K562 (cell line): Measurements from ENCODE around the gene C5AR2. TPM values are rescaled to one million over a fixed set of nuclear protein-coding genes. Genes with fewer than 3 reads are reported as not detected.

Source experiments
- BMI1 ChIP-seq: fragments of 150-350 bp; IDR thresholded peaks from 2 replicates; pipeline ENCODE4 v1.6.1; 2014; ENCODE audit warnings: low read length
- BRF1 ChIP-seq: IDR thresholded peaks from 3 replicates; pipeline ENCODE4 v1.6.1; 2011; ENCODE audit warnings: borderline replicate concordance, mild to moderate bottlenecking; ENCODE audit not compliant: insufficient read length; ENCODE audit errors: extremely low read depth
- DIDO1 ChIP-seq: fragments of 450-650 bp; IDR thresholded peaks from 2 replicates; pipeline ENCODE4 v1.6.1; 2016; ENCODE audit warnings: low read depth, missing biosample characterization, missing genetic modification characterization
- FOXP1 ChIP-seq: sonication (generic); formaldehyde crosslinking; IDR thresholded peaks from 2 replicates; pipeline ENCODE4 v1.8.0; 2022; ENCODE audit warnings: mild to moderate bottlenecking, missing genetic modification reagents
- HDAC1 ChIP-seq, 2 experiments: fragments of 450-650 bp; IDR thresholded peaks; 2 replicates each; pipeline ENCODE4 v1.6.1; 2016 to 2017; ENCODE audit warnings: inconsistent platforms in 1 of 2, mild to moderate bottlenecking in 1 of 2, moderate library complexity in 1 of 2
- HDAC3 ChIP-seq: fragments of 450-650 bp; IDR thresholded peaks from 2 replicates; pipeline ENCODE4 v1.6.1; 2018; ENCODE audit warnings: borderline replicate concordance, mild to moderate bottlenecking, moderate library complexity; ENCODE audit not compliant: partially characterized antibody
- KDM5B ChIP-seq: fragments of 200-600 bp; sonication (generic); IDR thresholded peaks from 2 replicates; pipeline ENCODE4 v1.6.1; 2012; ENCODE audit warnings: low read depth, mild to moderate bottlenecking, moderate library complexity, low read length, control low read depth, inconsistent platforms; ENCODE audit not compliant: insufficient replicate concordance
- MCM7 ChIP-seq, 2 experiments: fragments of 450-650 bp; IDR thresholded peaks; 2 replicates each; pipeline ENCODE4 v1.6.1; 2016 to 2018
- MEIS2 ChIP-seq: fragments of 450-650 bp; IDR thresholded peaks from 2 replicates; pipeline ENCODE4 v1.6.1; 2014; ENCODE audit warnings: mild to moderate bottlenecking; ENCODE audit not compliant: partially characterized antibody
- MTA1 ChIP-seq: fragments of 450-650 bp; IDR thresholded peaks from 2 replicates; pipeline ENCODE4 v1.6.1; 2017; ENCODE audit warnings: borderline replicate concordance
- NCOA1 ChIP-seq: fragments of 450-650 bp; IDR thresholded peaks from 2 replicates; pipeline ENCODE4 v1.6.1; 2016; ENCODE audit warnings: low read depth
- NCOA4 ChIP-seq: fragments of 450-650 bp; IDR thresholded peaks from 2 replicates; pipeline ENCODE4 v1.6.1; 2018; ENCODE audit warnings: mild to moderate bottlenecking; ENCODE audit not compliant: partially characterized antibody
- NFRKB ChIP-seq: fragments of 450-650 bp; IDR thresholded peaks from 2 replicates; pipeline ENCODE4 v1.6.1; 2016; ENCODE audit warnings: low read depth
- POLR3G ChIP-seq: IDR thresholded peaks from 2 replicates; pipeline ENCODE4 v1.6.1; 2011; ENCODE audit not compliant: insufficient read length, insufficient replicate concordance; ENCODE audit errors: extremely low read depth
- ZFP30 ChIP-seq: fragments of 250-450 bp; sonication (Bioruptor Pico); IDR thresholded peaks from 2 replicates; pipeline ENCODE4 v1.8.0; 2022; ENCODE audit warnings: moderate library complexity, mild to moderate bottlenecking, inconsistent platforms, borderline replicate concordance
- ZNF766 ChIP-seq: fragments of 200-800 bp; sonication (Bioruptor generic); conservative IDR thresholded peaks from 2 replicates; pipeline ENCODE4 v1.6.1; 2016; ENCODE audit warnings: missing genetic modification characterization, missing compliant biosample characterization
- ZNF77 ChIP-seq: fragments of 250-450 bp; sonication (Bioruptor Pico); IDR thresholded peaks from 2 replicates; pipeline ENCODE4 v1.5.0; 2020
- polyA plus RNA-seq, 8 experiments: library from polyadenylated mRNA; depleted of rRNA in 4 of 8; stranded (reverse) in 5 of 8; unstranded in 3 of 8; fragments of >200 nt; fragmentation: Nextera tagmentation in 2 of 8; fragmentation: Illumina TruSeq in 1 of 8; extraction: Ambion mirVana in 2 of 8; extraction: Trizol in 1 of 8; gene quantifications; 2 replicates each; pipeline versions ENCODE4 v1.2.1 to v1.2.3, GENCODE V29; 2011 to 2014; ENCODE audit warnings: inconsistent platforms in 1 of 8, missing spikeins in 1 of 8
- total RNA-seq, 7 experiments: library from RNA; depleted of rRNA in 6 of 7; stranded (reverse); fragments of >200 nt in 6 of 7; fragmentation: Illumina TruSeq in 2 of 7; extraction: Trizol in 2 of 7; gene quantifications; 2 replicates each; pipeline versions ENCODE4 v1.2.1 to v1.2.3, GENCODE V29; 2011 to 2021; ENCODE audit warnings: low replicate concordance in 1 of 7
- TF ChIP-seq, protein P1 (sequence below): fragments of 200-800 bp; sonication (Bioruptor generic); IDR thresholded peaks from 2 replicates; pipeline ENCODE4 v1.6.1; 2017; ENCODE audit warnings: missing genetic modification characterization, missing compliant biosample characterization
- TF ChIP-seq, protein P2 (sequence below): sonication (generic); formaldehyde crosslinking; IDR thresholded peaks from 2 replicates; pipeline ENCODE4 v1.8.0; 2023; ENCODE audit warnings: missing genetic modification reagents, mild to moderate bottlenecking, borderline replicate concordance
- TF ChIP-seq, protein P3 (sequence below): sonication (generic); formaldehyde crosslinking; IDR thresholded peaks from 2 replicates; pipeline ENCODE4 v1.8.1; 2023; ENCODE audit warnings: mild to moderate bottlenecking, missing genetic modification reagents
- TF ChIP-seq, protein P4 (sequence below), 2 experiments: fragments of 450-650 bp in 1 of 2; sonication (generic) in 1 of 2; formaldehyde crosslinking in 1 of 2; IDR thresholded peaks in 1 of 2; conservative IDR thresholded peaks in 1 of 2; 2 replicates each; pipeline versions ENCODE4 v1.6.1 to v1.8.1; 2016 to 2023; ENCODE audit warnings: mild to moderate bottlenecking in 2 of 2, moderate library complexity in 2 of 2, inconsistent platforms in 1 of 2, missing genetic modification reagents in 1 of 2

The C5AR2 gene
- total and polyA plus RNA-seq, 9 of the 15 experiments (the other 6 are each of a cell fraction or from before 2014, with no cell fraction given) = 0.01 to 1.1 (median 0.13) TPM

DNA sequence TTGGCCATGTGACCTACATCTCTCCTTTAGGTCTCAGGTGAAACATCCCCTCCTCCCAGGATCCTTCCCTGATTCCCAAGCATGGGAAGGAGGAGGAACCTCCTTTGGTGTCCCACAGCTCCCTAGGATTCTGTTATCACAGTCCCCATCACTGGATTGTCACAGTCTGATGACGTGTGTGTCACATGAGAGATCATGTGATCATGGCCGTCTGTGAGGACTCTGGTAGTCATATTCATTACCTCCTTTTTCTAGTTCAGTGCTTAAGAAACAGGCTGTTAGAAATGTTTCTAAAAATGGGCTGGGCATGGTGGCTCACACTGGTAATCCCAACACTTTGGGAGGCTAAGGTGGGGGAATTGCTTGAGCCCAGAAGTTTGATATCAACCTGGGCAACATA lies 20.1 kb downstream of the C5AR2 start (continued):
- 0 out of 2 replicates have a peak, but pooled peaks have one; percentile 28 for TF ChIP-seq NFRKB
- TF ChIP-seq NCOA4 = no peak
- TF ChIP-seq, protein P1, sequence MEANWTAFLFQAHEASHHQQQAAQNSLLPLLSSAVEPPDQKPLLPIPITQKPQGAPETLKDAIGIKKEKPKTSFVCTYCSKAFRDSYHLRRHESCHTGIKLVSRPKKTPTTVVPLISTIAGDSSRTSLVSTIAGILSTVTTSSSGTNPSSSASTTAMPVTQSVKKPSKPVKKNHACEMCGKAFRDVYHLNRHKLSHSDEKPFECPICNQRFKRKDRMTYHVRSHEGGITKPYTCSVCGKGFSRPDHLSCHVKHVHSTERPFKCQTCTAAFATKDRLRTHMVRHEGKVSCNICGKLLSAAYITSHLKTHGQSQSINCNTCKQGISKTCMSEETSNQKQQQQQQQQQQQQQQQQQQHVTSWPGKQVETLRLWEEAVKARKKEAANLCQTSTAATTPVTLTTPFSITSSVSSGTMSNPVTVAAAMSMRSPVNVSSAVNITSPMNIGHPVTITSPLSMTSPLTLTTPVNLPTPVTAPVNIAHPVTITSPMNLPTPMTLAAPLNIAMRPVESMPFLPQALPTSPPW (CRISPR knock-in tag) = peak; percentile 18; the same call in 1 of the 2 replicates
- TF ChIP-seq, protein P2, sequence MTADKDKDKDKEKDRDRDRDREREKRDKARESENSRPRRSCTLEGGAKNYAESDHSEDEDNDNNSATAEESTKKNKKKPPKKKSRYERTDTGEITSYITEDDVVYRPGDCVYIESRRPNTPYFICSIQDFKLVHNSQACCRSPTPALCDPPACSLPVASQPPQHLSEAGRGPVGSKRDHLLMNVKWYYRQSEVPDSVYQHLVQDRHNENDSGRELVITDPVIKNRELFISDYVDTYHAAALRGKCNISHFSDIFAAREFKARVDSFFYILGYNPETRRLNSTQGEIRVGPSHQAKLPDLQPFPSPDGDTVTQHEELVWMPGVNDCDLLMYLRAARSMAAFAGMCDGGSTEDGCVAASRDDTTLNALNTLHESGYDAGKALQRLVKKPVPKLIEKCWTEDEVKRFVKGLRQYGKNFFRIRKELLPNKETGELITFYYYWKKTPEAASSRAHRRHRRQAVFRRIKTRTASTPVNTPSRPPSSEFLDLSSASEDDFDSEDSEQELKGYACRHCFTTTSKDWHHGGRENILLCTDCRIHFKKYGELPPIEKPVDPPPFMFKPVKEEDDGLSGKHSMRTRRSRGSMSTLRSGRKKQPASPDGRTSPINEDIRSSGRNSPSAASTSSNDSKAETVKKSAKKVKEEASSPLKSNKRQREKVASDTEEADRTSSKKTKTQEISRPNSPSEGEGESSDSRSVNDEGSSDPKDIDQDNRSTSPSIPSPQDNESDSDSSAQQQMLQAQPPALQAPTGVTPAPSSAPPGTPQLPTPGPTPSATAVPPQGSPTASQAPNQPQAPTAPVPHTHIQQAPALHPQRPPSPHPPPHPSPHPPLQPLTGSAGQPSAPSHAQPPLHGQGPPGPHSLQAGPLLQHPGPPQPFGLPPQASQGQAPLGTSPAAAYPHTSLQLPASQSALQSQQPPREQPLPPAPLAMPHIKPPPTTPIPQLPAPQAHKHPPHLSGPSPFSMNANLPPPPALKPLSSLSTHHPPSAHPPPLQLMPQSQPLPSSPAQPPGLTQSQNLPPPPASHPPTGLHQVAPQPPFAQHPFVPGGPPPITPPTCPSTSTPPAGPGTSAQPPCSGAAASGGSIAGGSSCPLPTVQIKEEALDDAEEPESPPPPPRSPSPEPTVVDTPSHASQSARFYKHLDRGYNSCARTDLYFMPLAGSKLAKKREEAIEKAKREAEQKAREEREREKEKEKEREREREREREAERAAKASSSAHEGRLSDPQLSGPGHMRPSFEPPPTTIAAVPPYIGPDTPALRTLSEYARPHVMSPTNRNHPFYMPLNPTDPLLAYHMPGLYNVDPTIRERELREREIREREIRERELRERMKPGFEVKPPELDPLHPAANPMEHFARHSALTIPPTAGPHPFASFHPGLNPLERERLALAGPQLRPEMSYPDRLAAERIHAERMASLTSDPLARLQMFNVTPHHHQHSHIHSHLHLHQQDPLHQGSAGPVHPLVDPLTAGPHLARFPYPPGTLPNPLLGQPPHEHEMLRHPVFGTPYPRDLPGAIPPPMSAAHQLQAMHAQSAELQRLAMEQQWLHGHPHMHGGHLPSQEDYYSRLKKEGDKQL (CRISPR knock-in tag) = no peak
- TF ChIP-seq KDM5B = no peak
- no peak for TF ChIP-seq HDAC3
- peak; percentile 78 for TF ChIP-seq DIDO1 (tag)
- no peak for TF ChIP-seq MCM7 (IDR thresholded peaks at IDR 0.05)
- TF ChIP-seq ZNF766 (CRISPR knock-in tag) = no peak
- peak; percentile 92 for TF ChIP-seq MTA1
- no peak for TF ChIP-seq POLR3G
- no peak for TF ChIP-seq ZNF77 (CRISPR knock-in tag)
- TF ChIP-seq, protein P3, sequence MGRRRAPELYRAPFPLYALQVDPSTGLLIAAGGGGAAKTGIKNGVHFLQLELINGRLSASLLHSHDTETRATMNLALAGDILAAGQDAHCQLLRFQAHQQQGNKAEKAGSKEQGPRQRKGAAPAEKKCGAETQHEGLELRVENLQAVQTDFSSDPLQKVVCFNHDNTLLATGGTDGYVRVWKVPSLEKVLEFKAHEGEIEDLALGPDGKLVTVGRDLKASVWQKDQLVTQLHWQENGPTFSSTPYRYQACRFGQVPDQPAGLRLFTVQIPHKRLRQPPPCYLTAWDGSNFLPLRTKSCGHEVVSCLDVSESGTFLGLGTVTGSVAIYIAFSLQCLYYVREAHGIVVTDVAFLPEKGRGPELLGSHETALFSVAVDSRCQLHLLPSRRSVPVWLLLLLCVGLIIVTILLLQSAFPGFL (CRISPR knock-in tag) = no peak
- no peak for TF ChIP-seq FOXP1 (CRISPR knock-in tag)
- TF ChIP-seq BRF1 = no peak
- no peak for TF ChIP-seq HDAC1 (IDR thresholded peaks at IDR 0.05)
- TF ChIP-seq, protein P4, sequence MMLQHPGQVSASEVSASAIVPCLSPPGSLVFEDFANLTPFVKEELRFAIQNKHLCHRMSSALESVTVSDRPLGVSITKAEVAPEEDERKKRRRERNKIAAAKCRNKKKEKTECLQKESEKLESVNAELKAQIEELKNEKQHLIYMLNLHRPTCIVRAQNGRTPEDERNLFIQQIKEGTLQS (IDR thresholded peaks at IDR 0.05) = peak; percentile 32; the same call in 1 of the 2 replicates
- TF ChIP-seq, protein P4 (CRISPR knock-in tag; conservative IDR thresholded peaks at IDR 0.05) = no peak
- no peak for TF ChIP-seq NCOA1
- TF ChIP-seq ZFP30 = no peak
- TF ChIP-seq BMI1 = no peak
- TF ChIP-seq MEIS2 = no peak
